ENCODE results near the gene UTP25. TPM values are rescaled to one million over a fixed set of nuclear protein-coding genes. Genes with fewer than 3 reads are reported as not detected.

UTP25 gene
- total RNA-seq, 2 donors from 2014 or later, result 4.3 to 6.0 TPM

- Histone ChIP-seq H3K27me3 (ENCODE audit: control insufficient read depth, insufficient read depth, low read length, poor library complexity, severe bottlenecking) (peaks cover 43% of the 10 kb centered on the region), H3K4me3 (ENCODE audit: low read length) (no peak overlapping the region), H3K4me1 (ENCODE audit: control insufficient read depth, insufficient read depth, low read length) (peaks cover 4% of the 10 kb centered on the region), H3K9me3 (ENCODE audit: control insufficient read depth, low read length) (no peaks in the 10 kb centered on the region), H3K27ac (ENCODE audit: low read depth, low read length) (no peak overlapping the region), H3K36me3 (ENCODE audit: control insufficient read depth, insufficient read depth, low read length) (no peaks in the 10 kb centered on the region), H3K9ac (ENCODE audit: extremely low read depth, low read length, poor library complexity, severe bottlenecking) (no peak overlapping the region)
- Mint-ChIP-seq H3K27ac (no peak overlapping the region), H3K4me1 (peaks cover 29% of the 10 kb centered on the region), H3K4me3 (no peak overlapping the region), H3K9me3 (no peaks in the 10 kb centered on the region), H3K27me3 (ENCODE audit: insufficient read depth) (peaks cover 2% of the 10 kb centered on the region), H3K36me3 (ENCODE audit: low read depth) (peaks cover 6% of the 10 kb centered on the region)
- no peak for DNase-seq
- TF ChIP-seq, protein P1, sequence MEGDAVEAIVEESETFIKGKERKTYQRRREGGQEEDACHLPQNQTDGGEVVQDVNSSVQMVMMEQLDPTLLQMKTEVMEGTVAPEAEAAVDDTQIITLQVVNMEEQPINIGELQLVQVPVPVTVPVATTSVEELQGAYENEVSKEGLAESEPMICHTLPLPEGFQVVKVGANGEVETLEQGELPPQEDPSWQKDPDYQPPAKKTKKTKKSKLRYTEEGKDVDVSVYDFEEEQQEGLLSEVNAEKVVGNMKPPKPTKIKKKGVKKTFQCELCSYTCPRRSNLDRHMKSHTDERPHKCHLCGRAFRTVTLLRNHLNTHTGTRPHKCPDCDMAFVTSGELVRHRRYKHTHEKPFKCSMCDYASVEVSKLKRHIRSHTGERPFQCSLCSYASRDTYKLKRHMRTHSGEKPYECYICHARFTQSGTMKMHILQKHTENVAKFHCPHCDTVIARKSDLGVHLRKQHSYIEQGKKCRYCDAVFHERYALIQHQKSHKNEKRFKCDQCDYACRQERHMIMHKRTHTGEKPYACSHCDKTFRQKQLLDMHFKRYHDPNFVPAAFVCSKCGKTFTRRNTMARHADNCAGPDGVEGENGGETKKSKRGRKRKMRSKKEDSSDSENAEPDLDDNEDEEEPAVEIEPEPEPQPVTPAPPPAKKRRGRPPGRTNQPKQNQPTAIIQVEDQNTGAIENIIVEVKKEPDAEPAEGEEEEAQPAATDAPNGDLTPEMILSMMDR (conservative IDR thresholded peaks at IDR 0.05), result no peak
- 86 to 93% methylated on average over 3 to 4 of the region's 4 CpGs for WGBS, 2 experiments (ENCODE audit: insufficient coverage in 1 of 2, insufficient read length in 1 of 2)
These were observed 25.0 kb upstream of the UTP25 start for GRCh38 chr1:209802780-209803152.

- H3K27me3 Mint-ChIP-seq (ENCODE audit: insufficient read depth), result peaks cover 2% of the 10 kb centered on the region
- WGBS, 2 experiments (ENCODE audit: insufficient coverage in 1 of 2, insufficient read length in 1 of 2), result 87% methylated on average over 1 of the region's 1 CpG; no CpG with 5 or more reads in 1 of the 2 experiments
- Histone ChIP-seq H3K27ac (ENCODE audit: low read depth, low read length) (no peak overlapping the region), H3K36me3 (ENCODE audit: control insufficient read depth, insufficient read depth, low read length) (no peaks in the 10 kb centered on the region), H3K4me3 (ENCODE audit: low read length) (no peak overlapping the region), H3K4me1 (ENCODE audit: control insufficient read depth, insufficient read depth, low read length) (peaks cover 4% of the 10 kb centered on the region), H3K9me3 (ENCODE audit: control insufficient read depth, low read length) (no peaks in the 10 kb centered on the region), H3K27me3 (ENCODE audit: control insufficient read depth, insufficient read depth, low read length, poor library complexity, severe bottlenecking) (peaks cover 43% of the 10 kb centered on the region), H3K9ac (ENCODE audit: extremely low read depth, low read length, poor library complexity, severe bottlenecking) (no peak overlapping the region)
- DNase-seq, result no peak
- H3K4me1 Mint-ChIP-seq, result peaks cover 24% of the 10 kb centered on the region
- H3K4me3 Mint-ChIP-seq, result no peak overlapping the region
- no peak overlapping the region for H3K27ac Mint-ChIP-seq
- H3K9me3 Mint-ChIP-seq, result no peaks in the 10 kb centered on the region
- TF ChIP-seq, protein P1 (conservative IDR thresholded peaks at IDR 0.05), result no peak
- H3K36me3 Mint-ChIP-seq (ENCODE audit: low read depth), result peaks cover 6% of the 10 kb centered on the region
These were observed 24.2 kb upstream of the UTP25 start for GRCh38 chr1:209803568-209803967.

DNA sequence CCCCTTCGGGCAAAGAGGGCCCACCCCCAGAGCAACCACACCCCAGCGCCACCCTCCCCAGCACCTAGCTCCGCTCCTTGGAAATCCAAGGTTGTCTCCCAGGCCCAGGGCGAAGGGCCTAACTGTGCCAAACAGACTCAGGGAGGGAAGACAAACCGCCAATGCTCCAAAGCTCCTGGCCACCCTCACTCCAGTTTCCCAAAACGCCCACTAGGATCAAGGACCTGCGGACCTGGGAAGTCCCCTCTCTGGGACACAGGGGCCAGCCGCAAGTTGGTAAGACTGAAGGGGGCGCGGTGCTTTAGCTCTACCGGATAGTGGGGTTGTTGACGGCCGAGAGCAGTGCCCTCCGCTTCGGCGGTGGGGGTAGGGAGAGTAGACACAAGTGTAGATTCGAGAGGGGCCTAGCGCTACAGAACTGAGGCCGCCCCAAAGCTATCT, 22.4 kb upstream of the UTP25 start:
- Histone ChIP-seq H3K4me3 (ENCODE audit: low read length) (peak overlapping the region; percentile 79), H3K4me1 (ENCODE audit: control insufficient read depth, insufficient read depth, low read length) (peaks cover 4% of the 10 kb centered on the region), H3K9ac (ENCODE audit: extremely low read depth, low read length, poor library complexity, severe bottlenecking) (peak overlapping the region; percentile 46), H3K27ac (ENCODE audit: low read depth, low read length) (no peak overlapping the region), H3K27me3 (ENCODE audit: control insufficient read depth, insufficient read depth, low read length, poor library complexity, severe bottlenecking) (peaks cover 43% of the 10 kb centered on the region), H3K36me3 (ENCODE audit: control insufficient read depth, insufficient read depth, low read length) (no peaks in the 10 kb centered on the region), H3K9me3 (ENCODE audit: control insufficient read depth, low read length) (no peaks in the 10 kb centered on the region)
- Mint-ChIP-seq H3K36me3 (ENCODE audit: low read depth) (no peaks in the 10 kb centered on the region), H3K27ac (peak overlapping the region; percentile 99), H3K4me1 (peaks cover 24% of the 10 kb centered on the region), H3K27me3 (ENCODE audit: insufficient read depth) (peaks cover 2% of the 10 kb centered on the region), H3K9me3 (no peaks in the 10 kb centered on the region), H3K4me3 (peak overlapping the region; percentile 94)
- TF ChIP-seq, protein P1 (conservative IDR thresholded peaks at IDR 0.05), result peak; percentile 58
- WGBS, 2 experiments (ENCODE audit: insufficient coverage in 1 of 2, insufficient read length in 1 of 2), result 68 to 93% methylated on average over 4 to 19 of the region's 19 CpGs
- peak; percentile 88 for DNase-seq

Measured in endodermal cell (in vitro differentiated cells).